Skeletal muscle tissue (tissue), 4 donors: ENCODE measurements around the gene KLC1. TPM values are rescaled to one million over a fixed set of nuclear protein-coding genes. Genes with fewer than 3 reads are reported as not detected.

Experiments
- H3K27ac ChIP-seq: one replicate; pipeline ENCODE4 v1.7.0; 2013; ENCODE audit warnings: mild to moderate bottlenecking, low read depth, low read length, inconsistent platforms
- H3K27me3 ChIP-seq, 3 donors: one replicate each; pipeline ENCODE4 v1.7.0; 2013; ENCODE audit warnings: low read length in 3 of 3; ENCODE audit not compliant: control insufficient read depth in 3 of 3, insufficient read depth in 3 of 3
- H3K36me3 ChIP-seq, 3 donors: one replicate each; pipeline ENCODE4 v1.7.0; 2013; ENCODE audit warnings: low read length in 3 of 3; ENCODE audit not compliant: control insufficient read depth in 3 of 3, insufficient read depth in 3 of 3
- H3K4me1 ChIP-seq, 3 donors: one replicate each; pipeline ENCODE4 v1.7.0; 2013; ENCODE audit warnings: low read length in 3 of 3, mild to moderate bottlenecking in 3 of 3; ENCODE audit not compliant: control insufficient read depth in 3 of 3, insufficient read depth in 3 of 3
- H3K4me3 ChIP-seq, 3 donors: one replicate each; pipeline ENCODE4 v1.7.0; 2013; ENCODE audit warnings: low read length in 3 of 3
- H3K9ac ChIP-seq, 3 donors: one replicate each; pipeline ENCODE4 v1.7.0; 2013; ENCODE audit warnings: low read length in 3 of 3, mild to moderate bottlenecking in 3 of 3, moderate library complexity in 2 of 3, low read depth in 1 of 3
- H3K9me3 ChIP-seq, 3 donors: one replicate each; pipeline ENCODE4 v1.7.0; 2013; ENCODE audit warnings: low read length in 3 of 3; ENCODE audit not compliant: control insufficient read depth in 3 of 3
- total RNA-seq: library from RNA; depleted of rRNA; stranded (reverse); fragments of >200 nt; gene quantifications from one replicate; pipeline ENCODE4 v1.2.3, GENCODE V29; 2014
- donor health status: Osteomylitis.

KLC1 gene
- total RNA-seq, 1 donor from 2014 or later, result 103 TPM

DNA sequence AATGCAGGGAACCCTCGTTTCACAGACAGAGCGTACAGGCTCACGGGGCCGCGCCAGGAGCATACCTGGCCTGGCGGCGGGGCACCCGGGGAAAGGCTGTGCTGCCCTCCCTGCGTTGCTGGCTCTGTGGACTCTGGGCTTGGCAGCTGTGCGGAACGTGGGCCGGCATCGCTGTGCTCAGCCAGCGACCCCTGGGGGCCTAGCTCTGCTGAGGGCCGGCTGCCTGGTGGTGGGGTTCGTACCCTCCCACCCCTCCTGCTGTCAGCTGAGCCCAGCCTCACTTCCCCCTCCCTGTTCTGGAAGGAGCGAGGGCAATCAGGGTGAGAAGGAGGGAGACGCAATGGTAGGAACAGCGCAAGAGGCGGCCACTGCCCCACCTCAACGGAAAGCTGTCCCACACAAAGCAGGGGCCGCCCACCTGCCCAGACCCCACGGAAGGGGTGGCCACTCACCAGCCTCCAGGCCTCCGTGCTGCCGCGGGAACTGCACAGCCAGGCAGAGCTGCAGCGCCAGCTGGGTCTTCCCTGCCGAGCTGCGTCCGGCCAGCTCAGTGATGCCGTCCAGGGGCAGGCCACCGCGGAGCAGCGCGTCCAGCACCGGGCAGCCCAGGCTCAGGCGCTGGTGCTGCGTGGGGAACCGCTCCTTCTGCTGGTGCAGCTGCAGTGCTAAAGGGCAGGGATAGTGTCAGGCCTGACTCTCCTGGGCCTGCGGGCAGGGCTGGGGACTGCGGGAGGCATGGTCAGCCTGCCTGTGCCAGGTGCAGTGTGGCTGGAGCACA, 77.7 kb downstream of the KLC1 start:
- no peaks in the 10 kb centered on the region for H3K9me3 ChIP-seq
- peaks cover 24 to 52% (median 46%) of the 10 kb centered on the region in 3 donors for H3K4me1 ChIP-seq
- no peaks in the 10 kb centered on the region for H3K27me3 ChIP-seq
- H3K9ac ChIP-seq, result no peak overlapping the region
- peaks cover 12 to 31% (median 21%) of the 10 kb centered on the region in 3 donors for H3K36me3 ChIP-seq
- H3K27ac ChIP-seq, result no peak overlapping the region
- H3K4me3 ChIP-seq, result no peak overlapping the region

DNA sequence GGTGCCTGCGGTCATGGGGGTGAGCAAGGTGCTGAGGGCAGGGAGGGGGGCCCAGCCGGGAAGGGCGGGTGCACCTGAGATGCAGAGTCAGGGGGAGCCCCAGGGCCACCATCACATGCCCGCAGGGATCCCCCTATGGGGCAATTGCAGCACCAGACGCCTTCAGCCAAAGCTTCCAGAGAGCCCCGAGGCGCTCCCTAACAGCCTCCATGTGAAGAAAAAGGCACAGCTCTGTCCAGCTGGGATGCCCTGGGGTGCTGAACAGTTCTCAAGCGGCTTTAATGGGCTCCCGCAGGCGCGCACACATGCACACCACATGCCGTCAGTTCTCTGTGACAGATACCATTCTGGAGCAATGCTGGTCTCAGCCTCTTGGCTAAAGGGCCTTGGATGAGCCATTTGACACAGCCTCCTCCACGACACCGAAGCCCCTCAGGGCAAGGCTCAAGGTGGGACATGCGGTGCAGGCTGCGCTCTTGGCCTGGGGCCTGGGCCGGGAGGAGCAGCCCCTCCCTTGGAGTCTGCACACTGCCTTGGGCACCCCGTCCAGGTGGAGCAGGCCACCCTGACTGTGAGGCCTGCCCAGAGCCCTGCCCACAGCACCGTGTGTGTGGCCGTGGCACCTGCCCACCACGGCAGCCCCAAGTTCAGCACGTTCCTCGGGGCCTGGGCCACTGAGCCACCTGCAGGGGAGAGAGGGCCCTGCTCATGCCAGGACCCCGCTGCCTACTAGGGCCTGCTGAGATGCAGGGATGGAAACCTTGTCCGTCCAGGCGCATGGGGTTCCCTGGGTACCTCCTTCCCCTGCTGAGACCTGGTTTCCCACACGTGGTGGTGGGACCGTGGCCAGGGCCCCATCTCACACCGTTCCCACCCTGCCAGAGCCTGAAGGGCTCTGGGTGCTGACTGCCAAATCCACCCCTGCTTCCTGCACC, 78.6 kb downstream of the KLC1 start:
- peak overlapping the region in 1 of 3 donors; percentile 79 for H3K9ac ChIP-seq
- no peaks in the 10 kb centered on the region for H3K27me3 ChIP-seq
- H3K27ac ChIP-seq, result no peak overlapping the region
- no peak overlapping the region for H3K4me3 ChIP-seq
- peaks cover 7 to 23% (median 20%) of the 10 kb centered on the region in 3 donors for H3K36me3 ChIP-seq
- H3K9me3 ChIP-seq, result no peaks in the 10 kb centered on the region
- peaks cover 25 to 57% (median 46%) of the 10 kb centered on the region in 3 donors for H3K4me1 ChIP-seq

DNA sequence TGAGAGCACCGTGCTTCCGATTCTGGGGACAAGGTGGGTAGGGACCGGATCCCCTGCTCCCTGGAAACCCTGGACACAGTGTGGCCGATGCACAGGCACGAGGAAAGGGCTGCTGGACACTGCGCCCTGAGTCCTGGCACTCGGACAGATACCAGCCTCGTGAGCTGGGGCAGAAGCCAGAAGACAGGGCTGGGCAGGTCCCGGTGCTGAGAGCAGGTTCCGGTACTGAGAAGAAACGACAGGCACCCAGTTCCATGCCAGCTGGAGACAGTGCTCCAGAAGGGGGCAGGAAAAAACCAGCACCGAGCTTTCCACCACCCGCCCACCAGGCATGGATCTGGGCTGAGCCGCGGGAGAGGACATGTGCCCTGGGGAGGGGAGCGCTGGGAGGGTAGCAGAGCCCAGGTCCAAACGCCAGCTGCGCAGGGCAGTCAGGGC, 79.8 kb downstream of the KLC1 start:
- Histone ChIP-seq H3K9me3 (no peaks in the 10 kb centered on the region), H3K27me3 (no peaks in the 10 kb centered on the region), H3K9ac (peak overlapping the region; percentile 45 to 79 (median 51)), H3K27ac (no peak overlapping the region), H3K4me1 (peaks cover 26 to 54% (median 46%) of the 10 kb centered on the region in 3 donors), H3K4me3 (peak overlapping the region in 2 of 3 donors; percentile 28 to 56), H3K36me3 (peaks cover 7 to 15% (median 9%) of the 10 kb centered on the region in 3 donors)

DNA sequence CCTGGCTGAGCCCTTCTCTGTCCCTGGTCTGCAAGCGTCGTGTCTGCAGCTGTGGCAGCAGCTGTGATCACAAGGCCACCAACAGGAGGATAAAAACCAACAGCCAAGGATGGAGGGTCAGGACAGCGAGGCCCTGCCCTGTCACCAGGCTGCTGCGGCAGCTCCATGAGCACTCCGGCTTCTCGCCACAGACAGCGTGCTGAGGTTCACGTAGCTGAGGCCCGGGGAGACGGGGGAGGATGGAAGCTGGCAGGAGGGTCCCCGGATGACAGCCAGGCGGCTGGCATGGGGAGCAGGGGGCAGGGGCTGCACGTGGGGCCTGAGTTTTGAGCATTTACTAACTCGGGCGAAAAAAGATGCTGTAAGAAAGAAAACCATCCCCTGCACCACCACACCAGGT, 80.8 kb downstream of the KLC1 start:
- Histone ChIP-seq H3K4me3 (no peak overlapping the region), H3K9ac (no peak overlapping the region), H3K4me1 (peaks cover 31 to 55% (median 52%) of the 10 kb centered on the region in 3 donors), H3K27ac (no peak overlapping the region), H3K36me3 (peaks cover 4 to 12% (median 7%) of the 10 kb centered on the region in 3 donors), H3K9me3 (no peaks in the 10 kb centered on the region), H3K27me3 (no peaks in the 10 kb centered on the region)

DNA sequence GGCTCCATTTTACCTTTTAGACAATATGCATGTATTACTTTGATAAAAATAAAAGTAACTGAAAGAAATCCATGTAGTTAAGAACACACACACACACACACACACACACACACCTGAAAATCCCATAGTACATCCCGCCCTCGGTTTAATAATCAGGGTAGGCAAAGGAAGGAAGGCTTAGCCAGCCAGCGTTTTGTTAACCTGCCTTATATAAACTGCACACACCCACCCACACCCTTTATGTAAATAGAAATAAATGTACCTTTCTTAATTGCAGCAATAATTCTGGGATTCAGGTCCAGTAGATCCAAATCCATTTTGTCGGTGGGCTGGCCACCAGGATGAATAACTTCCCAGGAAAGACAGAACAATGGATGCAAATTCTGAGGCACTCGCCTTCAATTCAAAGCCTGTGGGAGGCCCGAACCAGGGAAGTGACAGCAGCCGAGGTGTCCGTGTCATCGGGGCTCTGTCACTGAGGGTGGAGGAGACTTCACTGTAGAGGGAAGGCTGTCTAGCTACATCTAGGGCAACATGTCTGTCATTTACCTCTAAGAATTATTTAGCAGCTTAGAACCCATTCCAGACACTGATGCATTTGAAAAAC, 81.9 kb downstream of the KLC1 start:
- Histone ChIP-seq H3K4me1 (peaks cover 31 to 52% (median 49%) of the 10 kb centered on the region in 3 donors), H3K4me3 (no peak overlapping the region), H3K9me3 (no peaks in the 10 kb centered on the region), H3K27me3 (no peaks in the 10 kb centered on the region), H3K27ac (no peak overlapping the region), H3K9ac (no peak overlapping the region), H3K36me3 (peaks cover 4 to 7% (median 4%) of the 10 kb centered on the region in 3 donors)

DNA sequence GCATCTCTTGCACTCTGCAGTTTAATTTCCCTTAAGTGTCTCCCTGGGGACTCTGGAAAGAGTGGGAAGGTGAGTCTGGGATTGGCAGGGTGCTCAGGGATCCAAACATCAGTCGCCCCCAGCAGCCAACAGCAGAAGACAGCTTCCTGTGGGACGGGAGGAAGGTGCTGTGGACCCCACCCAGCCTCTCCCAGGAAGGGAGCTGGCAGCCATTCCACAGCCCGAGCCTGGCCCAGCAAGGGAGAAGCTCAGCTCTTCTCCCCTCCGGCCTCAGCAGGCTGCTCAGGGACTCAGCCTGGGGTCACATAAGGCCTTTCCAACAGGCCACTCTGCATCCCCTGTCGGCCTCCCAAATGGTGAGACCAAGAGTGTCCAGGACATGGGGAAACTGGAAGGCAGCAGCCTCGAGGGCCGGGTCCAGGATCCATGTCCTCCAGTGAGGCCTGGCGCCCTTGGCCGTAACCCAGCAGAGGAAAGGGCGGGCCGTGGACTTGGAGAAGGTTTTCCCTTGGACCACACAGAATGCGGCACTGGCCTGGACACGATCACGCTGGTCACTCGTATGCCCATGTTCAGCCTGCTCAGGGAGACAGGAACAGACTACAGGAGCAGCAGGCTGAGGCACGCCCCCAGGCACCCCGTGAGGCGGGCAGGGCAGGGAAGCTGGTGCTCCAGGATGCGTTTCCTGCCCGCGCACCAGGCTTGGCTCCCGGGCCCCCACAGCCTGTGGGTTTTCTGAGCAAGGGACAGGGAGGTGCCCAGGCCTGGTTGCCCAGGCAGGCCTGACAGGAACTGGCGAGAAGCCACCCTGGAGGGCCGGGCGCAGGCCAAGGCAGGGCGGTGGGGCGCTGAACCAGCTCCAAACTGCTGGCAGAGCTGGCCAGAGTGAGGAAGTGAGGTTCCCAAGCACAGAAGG, 82.8 kb downstream of the KLC1 start:
- peaks cover 35 to 57% (median 47%) of the 10 kb centered on the region in 3 donors for H3K4me1 ChIP-seq
- peak overlapping the region; percentile 32 to 73 (median 33) for H3K9ac ChIP-seq
- H3K9me3 ChIP-seq, result no peaks in the 10 kb centered on the region
- H3K4me3 ChIP-seq, result no peak overlapping the region
- peak overlapping the region; percentile 36 for H3K27ac ChIP-seq
- H3K36me3 ChIP-seq, result peaks cover 0 to 7% (median 4%) of the 10 kb centered on the region in 3 donors
- no peaks in the 10 kb centered on the region for H3K27me3 ChIP-seq

DNA sequence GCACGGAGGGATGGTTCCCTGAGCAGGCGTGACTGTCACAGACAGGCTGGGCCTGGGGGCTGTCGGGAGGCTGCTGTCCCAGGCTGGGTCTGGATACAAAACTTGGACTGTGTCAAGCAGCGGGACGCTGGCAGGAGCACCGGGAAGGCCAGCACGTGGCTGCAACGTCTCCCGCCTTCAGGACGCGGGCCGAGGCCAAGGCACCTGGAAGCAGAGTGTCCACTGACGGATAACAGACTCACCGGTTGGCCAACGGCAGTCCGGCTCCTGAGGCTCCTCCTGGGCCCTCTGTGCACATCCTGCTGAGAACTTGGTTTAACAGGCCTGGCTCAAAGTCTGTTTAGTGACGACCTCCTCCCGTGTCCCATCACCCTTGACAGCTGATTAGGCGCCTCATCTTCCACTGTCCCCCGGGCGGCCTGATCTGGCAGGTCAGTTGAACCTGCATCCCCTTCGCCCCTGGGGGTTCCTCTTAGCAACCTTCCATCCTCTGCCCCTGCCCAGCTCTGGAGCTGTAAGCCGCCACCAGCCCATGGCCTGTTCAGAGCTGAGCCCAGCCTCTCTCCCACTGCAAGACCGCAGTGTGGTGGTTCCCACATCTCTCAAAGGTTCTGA, 83.7 kb downstream of the KLC1 start:
- Histone ChIP-seq H3K27me3 (no peaks in the 10 kb centered on the region), H3K9me3 (no peaks in the 10 kb centered on the region), H3K4me3 (no peak overlapping the region), H3K9ac (peak overlapping the region in 2 of 3 donors; percentile 19 to 73), H3K27ac (peak overlapping the region; percentile 36), H3K4me1 (peaks cover 38 to 63% (median 53%) of the 10 kb centered on the region in 3 donors), H3K36me3 (peaks cover 2 to 4% (median 4%) of the 10 kb centered on the region in 3 donors)

DNA sequence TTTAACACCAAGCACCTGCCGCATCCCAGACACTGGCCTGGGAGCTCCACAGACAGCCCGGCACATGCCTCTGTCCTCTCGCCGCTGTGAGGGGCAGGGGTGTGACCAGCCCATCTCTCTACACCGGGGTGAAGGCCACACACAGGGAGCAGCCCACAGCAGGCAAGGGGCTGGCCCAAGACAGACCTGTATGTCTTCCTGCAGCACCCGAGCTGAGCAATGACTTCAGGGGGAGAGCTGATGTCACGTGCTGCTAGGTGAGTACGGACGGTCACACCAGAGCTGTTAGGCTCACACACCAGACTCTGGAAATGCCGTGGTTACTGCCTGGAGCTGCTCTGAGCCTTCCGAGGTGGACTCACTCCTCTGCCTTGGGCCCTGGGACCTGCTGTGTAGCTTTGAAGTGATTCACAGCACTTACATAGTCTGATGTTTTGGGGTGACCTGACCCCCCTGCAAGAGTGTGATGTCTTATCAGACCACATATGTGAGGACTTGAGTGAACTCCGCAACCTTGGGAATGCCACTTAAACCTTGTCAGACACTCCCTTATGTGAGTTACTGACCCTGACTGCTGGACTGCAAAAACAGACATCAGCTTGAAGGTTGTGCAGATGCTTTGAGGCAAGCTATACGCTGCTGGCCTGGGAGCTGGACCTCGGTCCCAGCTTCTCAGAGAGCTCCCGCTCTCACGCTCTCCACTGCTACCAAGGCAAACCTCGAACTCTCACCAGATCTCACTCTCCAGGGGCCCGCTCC, 84.5 kb downstream of the KLC1 start:
- Histone ChIP-seq H3K4me1 (peaks cover 42 to 63% (median 53%) of the 10 kb centered on the region in 3 donors), H3K4me3 (no peak overlapping the region), H3K9ac (peak overlapping the region in 1 of 3 donors; percentile 25), H3K27me3 (no peaks in the 10 kb centered on the region), H3K36me3 (peaks cover 0 to 5% (median 4%) of the 10 kb centered on the region in 3 donors), H3K27ac (no peak overlapping the region), H3K9me3 (no peaks in the 10 kb centered on the region)
